Thyroid gland (tissue), 4 donors: ENCODE measurements around the gene IL1RL1.

ENCODE experiments used
- CTCF ChIP-seq, 6 experiments: fragments of 200-600 bp in 3 of 6; fragments of 450-650 bp in 3 of 6; sonication (generic) in 3 of 6; IDR thresholded peaks; one replicate each; pipeline ENCODE4 v1.5.1; 2016 to 2019; ENCODE audit warnings: antibody characterized with exemption in 6 of 6, mild to moderate bottlenecking in 2 of 6, inconsistent platforms in 1 of 6, moderate library complexity in 1 of 6
- POLR2A ChIP-seq, 2 donors: fragments of 450-650 bp; IDR thresholded peaks; one replicate each; pipeline ENCODE4 v1.6.1; 2017; ENCODE audit warnings: antibody characterized with exemption in 2 of 2, mild to moderate bottlenecking in 2 of 2, moderate library complexity in 1 of 2

GRCh38 chr2:102350137-102350793 lies 38.9 kb downstream of the IL1RL1 start:
- no peak for TF ChIP-seq CTCF (IDR thresholded peaks at IDR 0.05)
- no peak for TF ChIP-seq POLR2A (IDR thresholded peaks at IDR 0.05)
